T1000 (cell line): ENCODE measurements around the gene DDAH2.
A peak's percentile ranks its signal among the peaks of the same experiment; 100 is the strongest.

ENCODE experiments used
- DNase-seq: peaks from one replicate; lab custom pipeline; 2025; ENCODE audit warnings: mixed read lengths; lab: John Stamatoyannopoulos, UW

Gene DDAH2

DNA sequence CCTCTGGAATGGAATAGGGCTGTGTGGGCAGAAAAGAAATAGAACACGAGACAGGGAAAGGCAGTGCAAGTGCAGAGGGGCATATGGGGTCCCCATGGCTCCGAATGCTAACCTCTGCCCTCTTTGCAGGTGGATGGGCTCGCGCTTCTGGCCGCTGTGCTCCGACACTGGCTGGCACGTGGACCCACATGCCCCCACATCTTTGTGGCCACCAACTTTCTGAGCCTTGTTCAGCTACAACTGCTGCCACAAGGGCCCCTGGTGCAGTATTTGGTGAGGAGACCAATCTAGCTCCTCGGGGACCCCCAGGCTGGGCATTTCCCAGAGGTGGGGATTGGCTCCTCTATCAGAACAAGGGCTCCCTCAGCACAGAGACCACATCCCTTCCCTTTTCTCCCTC lies 32.2 kb upstream of the DDAH2 start:
- no peak for DNase-seq

DNA sequence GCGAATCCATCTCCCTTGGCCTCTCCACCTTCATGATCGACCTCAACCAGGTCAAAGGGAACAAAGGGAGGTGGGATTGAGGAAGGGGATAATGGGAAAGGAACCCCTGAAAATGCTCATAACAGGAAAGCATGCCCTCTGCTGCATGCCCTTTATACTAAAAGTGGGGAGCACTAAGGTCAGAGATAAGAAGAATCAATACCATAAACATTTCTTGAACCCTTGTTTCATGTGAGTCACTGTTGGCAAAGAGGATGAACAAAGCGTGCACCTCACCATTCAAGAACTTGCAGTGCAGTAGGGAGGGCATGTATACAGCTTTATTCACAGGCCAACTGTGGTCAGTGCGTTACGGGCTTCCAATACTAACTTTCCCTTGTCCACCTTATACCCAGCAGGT lies 31.7 kb upstream of the DDAH2 start:
- DNase-seq, result no peak

DNA sequence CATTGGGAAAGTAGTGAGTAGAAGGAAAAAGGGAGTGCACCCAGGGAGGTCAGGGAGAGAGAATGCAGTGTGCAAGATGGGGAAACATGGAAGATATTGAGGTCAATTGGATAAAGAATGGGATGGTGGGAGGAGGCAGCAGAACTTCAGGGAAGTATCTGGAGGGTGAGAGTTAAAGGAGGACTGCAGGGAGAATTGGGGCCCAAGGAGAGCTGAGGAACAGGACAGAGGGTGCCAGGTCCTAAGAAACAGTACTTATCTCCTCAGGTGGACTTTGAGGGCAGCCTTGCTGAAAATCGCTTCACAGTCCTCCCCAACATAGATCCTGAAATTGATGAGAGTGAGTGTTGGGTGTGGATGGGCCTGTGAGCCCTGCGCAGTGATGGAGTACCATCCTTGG lies 29.2 kb upstream of the DDAH2 start:
- DNase-seq, result no peak

DNA sequence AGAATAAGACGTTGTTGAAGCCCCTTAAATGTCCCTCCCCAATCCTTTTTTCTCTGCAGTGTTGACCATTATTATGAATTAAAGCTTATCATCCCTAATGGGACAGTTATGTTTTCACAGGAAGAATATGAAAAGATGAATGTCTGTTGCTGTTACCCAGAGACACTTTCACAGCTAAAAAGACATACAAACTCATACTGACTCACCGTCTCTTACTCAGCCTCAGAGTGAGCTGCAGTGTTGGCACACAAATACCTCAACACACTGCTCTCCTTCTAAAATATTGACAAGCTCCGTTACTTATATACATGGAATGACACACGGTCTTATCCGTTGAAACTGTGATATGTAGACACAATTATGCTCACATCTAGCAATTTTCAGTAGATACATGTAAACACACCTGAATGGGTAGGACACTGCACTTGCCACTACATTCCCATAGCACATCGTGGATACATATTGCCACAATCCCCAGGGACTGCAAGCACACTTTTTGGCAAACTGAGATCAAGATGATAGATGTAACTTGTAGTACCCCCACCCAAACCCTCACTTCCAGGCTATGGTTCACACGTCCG lies 23.7 kb upstream of the DDAH2 start:
- DNase-seq, result no peak

DNA sequence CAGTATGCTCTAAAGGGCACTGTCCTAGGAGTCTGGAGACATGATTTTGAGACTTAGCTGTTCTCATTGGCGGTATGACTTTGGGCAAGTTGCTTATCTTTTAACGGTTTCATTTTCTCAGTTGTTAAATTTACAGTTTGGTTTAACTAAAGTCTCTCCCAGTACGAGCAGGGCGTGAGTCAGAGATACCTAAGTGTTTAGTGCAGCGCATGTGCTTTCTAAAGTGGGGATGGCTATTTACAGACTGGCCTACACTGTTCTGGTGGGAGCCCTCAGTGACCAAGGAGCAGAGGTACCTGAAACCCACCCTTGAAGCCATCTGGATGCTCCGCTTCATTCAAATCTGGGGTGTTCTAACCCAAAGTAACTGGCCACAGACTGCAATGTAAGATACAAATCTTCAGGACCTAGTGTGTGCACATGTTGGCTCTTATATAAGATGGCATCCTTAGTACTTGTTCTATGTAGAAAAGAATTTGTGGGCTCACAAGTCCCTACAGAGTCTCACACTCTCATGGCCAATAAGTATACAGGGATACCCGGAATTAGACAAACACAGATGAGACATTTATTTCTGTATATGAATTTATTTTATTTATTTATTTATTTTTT lies 21.4 kb upstream of the DDAH2 start:
- DNase-seq, result no peak

DNA sequence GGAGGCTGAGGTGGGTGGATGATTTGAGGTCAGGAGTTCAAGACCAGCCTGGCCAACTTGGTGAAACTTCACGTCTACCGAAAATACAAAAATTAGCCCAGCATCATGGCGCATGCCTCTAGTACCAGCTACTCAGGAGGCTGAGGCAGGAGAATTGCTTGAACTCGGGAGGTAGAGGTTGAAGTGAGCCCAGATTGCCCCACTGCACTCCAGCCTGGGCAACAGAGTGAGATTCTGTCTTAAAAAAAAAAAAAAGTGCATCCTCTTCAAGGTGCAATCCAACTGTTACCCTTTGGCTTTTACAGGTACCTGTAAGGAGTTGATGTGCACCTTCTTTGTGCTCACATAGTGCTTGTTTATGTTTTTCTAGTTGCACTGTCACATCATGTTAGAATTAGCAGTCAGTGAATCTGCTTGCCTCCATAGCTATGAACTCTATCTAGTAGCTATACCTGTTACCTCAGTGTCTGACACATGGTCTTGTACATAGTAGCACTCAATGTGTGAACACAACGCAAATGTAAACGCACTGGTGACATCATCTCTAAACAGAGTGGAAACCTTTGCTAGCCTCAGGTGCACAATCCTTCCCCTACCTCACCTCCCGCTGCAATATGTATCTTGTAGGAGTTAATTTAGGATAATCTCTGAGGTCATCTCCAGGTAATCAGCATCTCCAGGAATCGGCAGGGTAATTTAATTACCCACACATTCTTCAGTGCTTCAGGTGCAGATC lies 20.4 kb upstream of the DDAH2 start:
- DNase-seq, result no peak

DNA sequence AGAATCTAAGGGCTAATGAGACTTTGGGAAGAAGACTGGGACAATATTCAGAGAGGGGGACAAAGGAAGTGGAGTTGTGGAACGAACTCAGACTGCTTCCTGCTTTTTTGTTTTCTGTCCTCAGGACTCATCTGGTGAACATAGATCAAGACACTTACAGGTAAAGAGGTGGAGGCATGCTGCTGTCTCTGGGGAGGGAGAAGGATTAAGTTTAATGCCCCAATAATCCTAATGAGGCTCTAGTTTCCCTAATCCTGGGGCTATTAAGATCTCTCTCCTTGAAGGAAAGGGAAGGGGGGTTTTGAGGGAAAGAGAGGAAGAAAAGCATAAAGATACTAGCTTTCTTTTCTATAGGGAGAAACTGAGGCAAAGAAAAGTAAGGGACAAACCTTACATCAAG lies 15.3 kb upstream of the DDAH2 start:
- no peak for DNase-seq

DNA sequence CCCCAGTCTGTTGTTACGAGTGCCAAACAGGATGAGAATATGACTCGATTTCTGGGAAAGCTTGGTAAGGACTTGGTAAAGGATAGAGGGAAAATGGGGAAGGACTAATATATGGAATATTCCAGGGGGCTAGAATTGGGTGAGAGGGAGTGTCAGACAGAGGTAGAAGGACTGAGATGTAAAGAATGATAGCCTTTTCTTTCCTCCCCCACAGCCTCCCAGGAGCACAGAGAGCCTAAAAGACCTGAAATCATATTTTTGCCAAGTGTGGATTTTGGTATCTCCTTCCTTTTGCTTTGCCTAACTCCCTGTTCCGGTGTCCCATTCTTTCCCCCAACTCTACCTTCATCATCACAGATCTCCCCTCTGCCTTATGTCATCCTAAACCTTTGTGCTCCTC lies 13.8 kb upstream of the DDAH2 start:
- no peak for DNase-seq

DNA sequence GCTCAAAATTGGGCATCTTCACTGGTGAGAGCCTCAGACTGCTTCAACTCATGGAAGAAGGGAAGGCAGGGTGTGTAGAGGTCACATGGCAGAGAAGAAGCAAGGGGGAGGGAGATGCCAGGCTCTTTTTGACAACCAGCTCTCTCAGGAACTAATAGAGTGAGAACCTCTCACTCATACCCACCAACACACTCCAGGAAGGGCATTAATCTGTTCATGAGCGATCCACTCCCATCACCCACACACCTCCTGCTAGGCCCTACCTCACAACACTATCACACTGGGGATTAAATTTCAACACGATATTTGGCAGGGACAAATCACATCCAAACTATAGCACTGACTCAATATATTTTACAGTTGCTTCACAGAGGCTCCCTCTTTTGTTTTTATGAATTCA lies 12.7 kb upstream of the DDAH2 start:
- DNase-seq, result no peak

DNA sequence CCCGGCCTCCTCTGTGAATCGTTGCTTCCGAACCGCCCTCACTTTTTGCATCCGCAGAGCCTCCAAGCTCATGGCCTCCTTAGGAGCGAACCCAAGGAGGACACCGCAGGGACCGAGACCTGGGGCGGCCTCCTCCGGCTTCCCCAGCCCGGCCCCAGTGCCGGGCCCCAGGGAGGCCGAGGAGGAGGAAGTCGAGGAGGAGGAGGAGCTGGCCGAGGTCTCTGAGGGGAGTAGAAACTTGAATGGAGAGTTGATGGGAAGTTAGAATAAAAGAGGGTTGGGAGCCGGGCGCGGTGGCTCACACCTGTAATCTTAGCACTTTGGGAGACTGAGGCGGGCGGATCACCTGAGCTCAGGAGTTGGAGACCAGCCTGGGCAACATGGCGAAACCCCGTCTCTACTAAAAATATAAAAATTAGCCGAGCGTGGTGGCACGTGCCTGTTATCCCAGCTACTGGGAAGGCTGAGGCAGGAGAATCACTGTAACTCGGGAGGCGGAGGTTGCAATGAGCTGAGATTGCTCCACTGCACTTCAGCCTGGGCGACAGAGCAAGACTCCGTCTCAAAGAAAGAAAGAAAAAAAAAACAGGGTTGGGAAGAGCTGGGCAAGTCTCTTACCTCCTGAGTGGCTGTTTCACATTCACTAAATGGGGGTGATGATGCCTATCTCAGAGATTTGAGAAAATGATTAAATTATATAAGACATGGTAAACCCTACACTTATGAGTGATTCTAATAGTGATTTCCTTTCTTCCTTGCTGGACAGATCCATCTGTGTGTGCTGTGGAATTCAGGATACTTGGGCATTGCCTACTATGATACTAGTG lies 11.5 kb upstream of the DDAH2 start:
- no peak for DNase-seq

DNA sequence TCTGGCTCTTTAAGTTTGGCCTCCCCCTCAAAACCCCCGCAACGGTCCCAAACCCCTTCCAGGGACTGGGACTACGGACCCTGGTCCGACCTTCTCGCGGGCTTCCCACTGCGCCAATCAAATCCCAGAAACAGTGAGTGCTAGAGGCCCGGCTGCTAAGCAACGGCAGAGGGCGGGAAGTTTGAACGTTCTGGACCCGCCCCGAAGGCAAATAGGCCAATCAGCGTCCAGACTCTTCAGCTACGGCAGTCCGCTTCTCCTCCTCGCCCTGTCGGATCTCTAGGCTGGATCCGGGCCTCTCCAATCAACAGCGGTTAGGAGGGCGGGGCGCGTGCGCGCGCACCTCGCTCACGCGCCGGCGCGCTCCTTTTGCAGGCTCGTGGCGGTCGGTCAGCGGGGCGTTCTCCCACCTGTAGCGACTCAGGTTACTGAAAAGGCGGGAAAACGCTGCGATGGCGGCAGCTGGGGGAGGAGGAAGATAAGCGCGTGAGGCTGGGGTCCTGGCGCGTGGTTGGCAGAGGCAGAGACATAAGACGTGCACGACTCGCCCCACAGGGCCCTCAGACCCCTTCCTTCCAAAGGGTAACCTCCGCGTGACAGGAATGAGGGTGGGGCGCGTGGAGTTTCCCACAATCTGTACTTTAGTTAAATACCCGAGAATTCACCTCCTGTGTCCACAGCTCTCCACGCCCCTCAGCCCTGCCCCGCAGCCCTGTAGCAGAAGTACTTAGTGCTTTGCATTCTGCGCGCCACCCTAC lies 10.7 kb upstream of the DDAH2 start, which contains the start of gene MSH5:
Gene MSH5 (plus strand): TSS at position 367 of the 758 bp plus-strand sequence. CDS start 462 bp downstream, outside the sequence.
- DNase-seq, result peak; percentile 98

DNA sequence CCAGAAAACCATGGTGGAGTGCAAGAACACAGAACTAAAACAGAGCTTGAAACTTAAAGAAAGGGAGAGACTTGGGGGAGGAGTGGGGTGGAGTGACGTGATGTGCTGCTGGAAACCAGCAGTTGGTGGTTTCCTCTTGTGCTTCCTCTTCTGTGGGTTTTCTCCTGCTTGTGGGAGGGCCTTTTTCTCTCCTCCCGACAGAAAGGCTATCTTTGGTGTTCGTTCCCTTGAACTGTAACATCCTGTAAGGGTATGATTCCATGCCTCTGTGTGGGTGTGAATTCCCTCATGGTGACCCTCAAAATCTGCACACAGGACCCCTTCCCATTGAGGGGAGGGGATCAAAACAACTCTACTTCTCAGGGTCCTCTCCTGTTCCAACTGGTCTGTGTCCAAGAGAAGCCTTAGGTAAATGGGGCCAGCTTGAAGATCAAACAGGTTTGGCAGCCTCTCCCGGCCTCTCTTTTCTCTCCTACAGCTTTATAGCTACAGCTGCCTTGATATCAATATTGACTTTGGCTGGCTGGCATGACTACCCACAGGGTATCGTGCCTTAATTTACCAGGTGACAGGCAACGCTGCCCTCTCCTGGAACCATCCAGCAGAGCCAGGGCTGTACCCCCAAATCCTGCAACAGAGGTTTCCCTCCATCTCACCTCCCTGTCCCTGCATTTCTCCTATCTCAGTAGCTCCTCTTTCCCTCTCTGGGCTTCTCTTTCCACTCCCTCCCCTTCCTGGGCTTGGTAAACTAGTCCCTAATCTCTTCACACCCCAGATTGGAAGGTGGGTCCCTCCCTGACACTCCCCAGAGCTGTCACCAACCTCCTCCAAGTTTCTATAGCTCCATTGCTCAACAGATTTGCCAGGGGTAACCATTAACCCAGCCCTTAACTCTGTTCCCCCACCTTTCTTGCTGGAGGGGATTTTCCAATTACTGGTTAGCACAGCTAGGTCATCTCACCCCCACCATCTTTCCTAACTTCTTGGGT lies 9.2 kb upstream of the DDAH2 start:
- DNase-seq, result no peak

DNA sequence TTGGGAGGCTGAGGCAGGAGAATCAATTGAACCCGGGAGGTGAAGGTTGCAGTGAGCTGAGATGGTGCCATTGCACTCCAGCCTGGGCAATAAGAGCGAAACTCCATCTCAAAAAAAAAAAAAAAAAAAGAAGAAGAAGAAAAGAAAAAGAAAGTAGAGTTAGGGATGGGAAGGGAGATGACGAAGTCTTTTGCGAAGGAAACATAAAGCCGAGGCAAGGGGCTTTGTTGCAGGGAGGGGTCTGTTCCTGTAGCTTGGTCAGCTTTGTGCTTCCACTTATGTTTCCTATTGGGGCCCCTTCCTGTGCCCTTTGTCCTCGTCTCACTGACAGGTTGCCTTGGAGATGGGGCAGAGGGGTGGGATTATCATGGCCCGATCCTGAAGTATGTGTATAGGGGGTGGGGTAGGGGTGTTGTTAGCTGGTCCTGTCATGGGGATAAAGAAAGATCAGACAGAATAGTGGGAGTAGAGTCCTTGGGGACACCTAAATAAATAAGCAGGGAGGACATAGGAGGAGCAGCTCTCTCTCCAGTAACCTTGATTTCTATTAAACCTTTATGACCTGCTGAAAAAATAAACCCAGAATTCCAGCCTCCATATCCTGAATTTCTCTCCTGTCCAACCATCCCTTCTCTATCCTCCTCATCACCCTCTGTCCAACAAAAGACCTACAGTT lies 8.4 kb upstream of the DDAH2 start:
- no peak for DNase-seq

DNA sequence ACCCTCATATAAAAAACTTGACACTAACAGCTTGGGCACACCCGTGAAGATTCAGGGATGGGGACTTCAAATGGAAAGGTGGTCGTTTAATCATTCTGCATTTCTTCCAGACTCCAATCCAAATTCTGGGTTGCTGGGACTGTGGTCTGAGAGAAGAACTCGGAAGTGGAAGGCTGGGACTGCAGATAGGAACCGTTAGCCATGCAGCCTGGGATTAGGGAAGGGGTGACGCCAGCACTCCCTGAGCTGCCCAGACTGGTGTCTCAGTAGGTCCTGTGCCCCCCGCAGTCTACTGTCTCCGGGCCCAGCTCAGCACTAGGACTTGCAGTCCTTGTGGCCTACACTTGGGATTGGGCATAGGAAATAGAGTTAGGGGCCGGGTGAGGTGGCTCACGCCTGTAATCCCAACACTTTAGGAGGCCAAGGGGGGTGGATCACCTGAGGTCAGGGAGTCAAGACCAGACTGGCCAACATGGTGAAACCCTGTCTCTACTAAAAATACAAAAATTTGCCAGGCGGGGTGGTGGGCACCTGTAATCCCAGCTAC lies 7.7 kb upstream of the DDAH2 start:
- DNase-seq, result no peak

DNA sequence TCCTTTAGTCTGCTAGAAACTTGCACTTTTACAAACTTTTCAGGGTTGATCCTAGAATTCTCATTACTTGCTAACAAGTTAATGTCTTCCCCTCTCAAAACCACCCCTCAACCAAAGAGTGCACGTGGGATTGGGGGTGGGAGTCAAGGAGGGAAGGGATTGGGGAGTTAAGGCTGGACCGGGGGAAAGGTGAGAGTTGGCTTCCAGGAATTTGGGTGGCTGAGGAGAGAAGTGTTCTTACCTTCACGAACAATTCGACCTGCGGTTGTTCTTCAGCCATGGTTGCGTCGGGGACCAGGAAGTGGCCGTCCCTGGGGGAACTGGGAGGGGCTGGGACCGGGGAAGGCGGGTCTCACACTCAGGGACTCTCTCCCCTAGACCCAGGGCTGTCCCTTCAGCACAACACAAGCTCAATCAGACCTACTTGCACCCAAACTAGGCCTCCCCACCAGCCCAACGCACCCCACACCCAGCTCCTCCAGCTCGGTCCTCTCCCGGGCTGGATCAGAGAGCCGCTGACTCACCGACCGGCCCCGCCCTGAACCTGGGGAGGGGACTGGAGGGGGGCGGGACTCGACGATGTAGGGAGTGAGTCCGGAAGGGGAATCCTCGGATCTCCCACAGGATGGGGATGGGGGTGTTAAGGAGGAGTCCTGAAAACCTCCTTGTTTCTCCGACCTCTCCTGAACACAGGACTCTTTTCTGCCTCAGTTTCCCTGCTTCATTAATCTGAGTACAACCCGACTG lies 7.1 kb upstream of the DDAH2 start, which contains the start of gene CLIC1:
Gene CLIC1 (minus strand): TSS at position 510 of the 747 bp plus-strand sequence. CDS start 230 bp downstream, at position 280.
- peak; percentile 58 for DNase-seq

DNA sequence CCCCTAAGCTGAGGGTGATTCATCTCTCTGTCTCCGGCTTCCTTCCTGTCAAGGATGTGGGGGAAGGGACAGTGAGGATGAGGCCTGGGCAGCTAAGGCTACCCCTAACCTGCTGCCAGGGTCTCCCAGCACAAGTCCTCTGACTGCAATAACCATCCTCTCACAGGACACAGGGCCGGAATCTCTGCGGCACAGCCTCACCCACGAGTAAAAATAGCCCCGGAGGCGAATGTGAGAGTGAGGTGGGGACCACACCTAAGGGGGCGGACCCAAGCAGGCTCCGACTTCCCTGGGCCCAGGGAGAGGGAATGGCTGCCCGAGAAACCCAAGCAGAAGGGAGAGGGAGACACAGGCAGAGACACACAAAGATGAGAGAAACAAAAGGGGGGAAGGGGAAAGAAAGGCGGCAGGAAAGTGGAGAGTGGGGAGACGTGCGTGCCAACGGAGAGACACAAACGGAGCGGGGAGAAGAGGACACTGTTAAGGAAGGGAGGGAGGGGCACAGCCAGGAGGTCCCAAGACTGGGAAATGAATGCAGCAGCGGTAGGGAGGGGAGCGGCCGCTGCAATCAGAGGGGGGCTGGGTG lies 5.8 kb upstream of the DDAH2 start:
- peak; percentile 44 for DNase-seq

DNA sequence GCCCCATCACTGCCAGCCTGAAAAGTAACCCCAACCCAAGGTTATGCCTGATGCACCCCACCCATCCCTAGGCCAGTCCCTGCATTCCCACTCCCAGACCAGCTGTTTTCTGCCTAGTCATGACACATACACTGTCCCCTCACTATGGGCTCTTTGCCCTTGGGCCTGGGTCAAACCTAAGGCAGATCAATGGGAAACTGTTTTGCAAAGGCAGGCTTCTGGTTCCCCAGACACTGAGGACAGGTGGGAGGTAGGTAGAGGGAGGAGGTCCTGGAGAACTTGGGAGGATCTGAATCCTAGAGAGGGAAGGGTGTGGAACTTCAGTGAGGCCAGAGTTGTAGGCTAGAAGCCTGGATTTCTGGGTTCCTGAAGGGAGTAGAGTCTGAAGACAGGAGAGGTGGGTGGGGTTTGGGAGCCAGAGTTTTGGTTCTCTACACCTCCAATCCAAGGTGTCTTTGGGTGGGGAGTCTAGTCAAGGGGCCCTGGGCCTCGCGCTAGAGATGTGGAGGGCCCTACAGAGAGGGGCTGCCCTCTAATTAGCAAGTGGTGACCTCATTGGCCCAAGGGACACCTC lies 5.2 kb upstream of the DDAH2 start:
- no peak for DNase-seq

DNA sequence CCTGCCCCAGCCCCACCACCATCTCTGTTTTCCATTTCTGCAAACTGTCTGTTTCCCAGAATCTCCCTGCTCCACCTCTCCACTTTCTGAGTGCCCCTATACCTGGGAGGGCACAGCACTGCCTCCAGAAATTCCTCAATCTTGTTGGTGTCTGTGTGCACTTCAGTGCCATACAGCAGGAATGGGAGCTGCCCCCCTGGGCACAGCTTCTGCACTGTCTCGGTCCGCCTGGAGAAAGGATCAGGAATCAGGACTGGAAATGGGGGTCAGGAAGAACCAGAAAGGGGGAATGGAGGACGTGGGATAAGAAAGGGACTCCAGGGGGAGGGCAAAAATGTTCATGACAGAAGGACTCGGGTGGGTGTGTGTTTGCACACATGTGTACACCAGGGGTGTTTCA lies 4.6 kb upstream of the DDAH2 start:
- DNase-seq, result no peak
